Lung (tissue), 12 donors: ENCODE results near the gene TGM1. TPM values are rescaled to one million over a fixed set of nuclear protein-coding genes. Genes with fewer than 3 reads are reported as not detected.

Experiments used
- ATAC-seq: fragments of 200-7000 bp; cut with Tn5 transposase; one replicate; pipeline ENCODE4 v1.9.1; 2020; ENCODE audit warnings: moderate number of reproducible peaks; ENCODE audit not compliant: insufficient read depth, low FRiP score
- DNase-seq, 3 donors: peaks; one replicate each; pipeline ENCODE4 v3.0.0-alpha.2; 2013 to 2017
- H3K27ac ChIP-seq, 2 donors: one replicate each; pipeline ENCODE4 v1.5.1; 2013; ENCODE audit warnings: mild to moderate bottlenecking in 2 of 2, moderate library complexity in 2 of 2, control low read depth in 1 of 2, inconsistent platforms in 1 of 2, low read depth in 1 of 2, low read length in 1 of 2
- H3K27me3 ChIP-seq, 3 donors: one replicate each; pipeline ENCODE4 v1.5.1; 2013; ENCODE audit warnings: low read length in 2 of 3; ENCODE audit not compliant: control insufficient read depth in 3 of 3, insufficient read depth in 3 of 3
- H3K36me3 ChIP-seq, 4 donors: one replicate each; pipeline ENCODE4 v1.5.1; 2013; ENCODE audit warnings: low read length in 4 of 4, mild to moderate bottlenecking in 1 of 4, moderate library complexity in 1 of 4; ENCODE audit not compliant: control insufficient read depth in 4 of 4, insufficient read depth in 4 of 4
- H3K4me1 ChIP-seq, 5 donors: one replicate each; pipeline ENCODE4 v1.5.1; 2013; ENCODE audit warnings: low read length in 5 of 5, mild to moderate bottlenecking in 2 of 5, moderate library complexity in 1 of 5; ENCODE audit not compliant: control insufficient read depth in 5 of 5, insufficient read depth in 5 of 5
- H3K4me3 ChIP-seq: one replicate; pipeline ENCODE4 v1.5.1; 2013; ENCODE audit warnings: mild to moderate bottlenecking, control low read depth, moderate library complexity
- H3K9ac ChIP-seq, 2 donors: one replicate each; pipeline ENCODE4 v1.5.1; 2013; ENCODE audit warnings: low read length in 2 of 2, control low read depth in 1 of 2; ENCODE audit not compliant: insufficient read depth in 1 of 2
- H3K9me3 ChIP-seq, 4 donors: one replicate each; pipeline ENCODE4 v1.5.1; 2013; ENCODE audit warnings: low read length in 3 of 4, mild to moderate bottlenecking in 1 of 4, moderate library complexity in 1 of 4; ENCODE audit not compliant: control insufficient read depth in 4 of 4, insufficient read depth in 3 of 4
- CTCF ChIP-seq: IDR thresholded peaks from 2 replicates; pipeline ENCODE4 v1.5.1; 2012; ENCODE audit warnings: mild to moderate bottlenecking; ENCODE audit errors: control extremely low read depth, extremely low read depth
- WGBS, 2 donors: extraction: QIAGEN DNeasy Blood & Tissue Kit; methylation state at CpG; one replicate each; pipeline ENCODE4 v1.1.7; 2013; 5-methylcytosine and 5-hydroxymethylcytosine counted together
- polyA plus RNA-seq, 2 donors: library from polyadenylated mRNA; stranded (reverse); fragments of 200-250 nt; gene quantifications; one replicate each; pipeline ENCODE4 v1.2.1, GENCODE V29; 2013
- total RNA-seq, 2 donors: library from RNA; depleted of rRNA in 1 of 2; stranded (reverse); fragments of >200 nt in 1 of 2; gene quantifications; one replicate each; pipeline ENCODE4 v1.2.1, GENCODE V29; 2014 to 2021
- donor health status: control.
- donor health status: control.
- donor health status: Bipolar disorder and iron deficiency.
- donor health status: healthy.
- donor health status: DM: yes; HTN: yes; CAD: no.

TGM1 gene
- total and polyA plus RNA-seq, 4 donors, result 1.9 to 11.3 (median 9.3) TPM

- Histone ChIP-seq H3K4me1 (peaks cover 4 to 11% (median 6%) of the 10 kb centered on the region in 5 donors), H3K36me3 (peaks cover 3 to 30% (median 7%) of the 10 kb centered on the region in 4 donors), H3K4me3 (peak within 1 kb of the TSS; percentile 83), H3K9me3 (no peaks in the 10 kb centered on the region), H3K9ac (peak within 1 kb of the TSS; percentile 59 to 80), H3K27me3 (no peaks in the 10 kb centered on the region), H3K27ac (peak within 1 kb of the TSS; percentile 97 to 98)
- ATAC-seq, result peak; percentile 91
- peak; percentile 64 for TF ChIP-seq CTCF
- peak; percentile 89 to 95 (median 90) for DNase-seq
- 0% methylated on average over 54 to 61 of the region's 61 CpGs for WGBS, 2 donors
These were observed 8.3 kb upstream of the TGM1 start, which contains the start of gene RABGGTA for GRCh38 chr14:24271134-24271833. Gene RABGGTA, minus strand, starts transcription at chr14:24271597. Its CDS starts 482 bp downstream, at chr14:24271115.

GRCh38 chr14:24270537-24271133 lies 7.7 kb upstream of the TGM1 start:
- H3K36me3 ChIP-seq, result peaks cover 3 to 35% (median 7%) of the 10 kb centered on the region in 4 donors
- ATAC-seq, result no peak
- peak overlapping the region; percentile 59 to 80 for H3K9ac ChIP-seq
- no peaks in the 10 kb centered on the region for H3K27me3 ChIP-seq
- H3K4me1 ChIP-seq, result peaks cover 4 to 11% (median 6%) of the 10 kb centered on the region in 5 donors
- peak overlapping the region; percentile 83 for H3K4me3 ChIP-seq
- H3K27ac ChIP-seq, result peak overlapping the region; percentile 97 to 98
- DNase-seq, result no peak
- 14 to 15% methylated on average over 13 of the region's 13 CpGs for WGBS, 2 donors
- no peaks in the 10 kb centered on the region for H3K9me3 ChIP-seq
- TF ChIP-seq CTCF, result no peak

- TF ChIP-seq CTCF, result no peak
- Histone ChIP-seq H3K27ac (no peak overlapping the region), H3K4me1 (peaks cover 4 to 11% (median 6%) of the 10 kb centered on the region in 5 donors), H3K36me3 (peaks cover 3 to 35% (median 7%) of the 10 kb centered on the region in 4 donors), H3K4me3 (no peak overlapping the region), H3K27me3 (no peaks in the 10 kb centered on the region), H3K9ac (no peak overlapping the region), H3K9me3 (no peaks in the 10 kb centered on the region)
- 96 to 99% methylated on average over 14 of the region's 14 CpGs for WGBS, 2 donors
- no peak for DNase-seq
- no peak for ATAC-seq
These were observed 7.0 kb upstream of the TGM1 start for GRCh38 chr14:24269910-24270536.
